ENCODE results near the gene TWF1.
"Not testable (repeated sequence)": the region's sequence is repeated elsewhere in the genome, so short reads cannot be mapped to it uniquely, and the experiment has no call there.

The TWF1 gene

DNA sequence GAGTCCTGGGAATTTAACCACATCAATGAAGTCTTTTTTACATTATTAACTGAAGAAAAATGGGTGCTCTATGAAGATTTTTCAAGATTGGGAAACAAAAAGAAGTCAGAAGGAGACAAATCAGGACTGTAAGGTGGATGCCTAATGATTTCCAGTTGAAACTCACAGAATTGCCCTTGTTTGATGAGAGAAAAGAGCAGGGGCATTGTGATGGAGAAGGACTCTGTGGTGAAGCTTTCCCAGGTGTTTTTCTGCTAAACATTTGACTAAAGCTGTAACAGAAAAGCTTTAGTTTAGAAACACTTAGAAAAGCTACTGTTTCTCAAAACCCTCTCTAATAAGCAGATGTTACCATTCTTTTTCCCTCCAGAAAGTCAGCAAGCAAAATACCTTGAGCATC is 41.6 kb downstream of the TWF1 start:
- Histone ChIP-seq H3K9me3 (ENCODE audit: control insufficient read depth in 1 of 2, low read length in 2 of 2) (no peaks in the 10 kb centered on the region), H3K4me3 (ENCODE audit: low read depth in 1 of 2, low read length in 2 of 2) (no peak overlapping the region), H3K27me3 (ENCODE audit: control insufficient read depth in 1 of 2, insufficient read depth in 2 of 2, low read length in 2 of 2) (no peaks in the 10 kb centered on the region), H3K27ac (ENCODE audit: low read depth, low read length) (no peak overlapping the region), H3K9ac (ENCODE audit: low read depth in 1 of 2, low read length in 2 of 2) (no peak overlapping the region), H3K4me1 (ENCODE audit: control insufficient read depth in 1 of 2, insufficient read depth in 2 of 2, low read length in 2 of 2) (peaks cover 24 to 25% of the 10 kb centered on the region in 2 donors), H3K36me3 (ENCODE audit: control insufficient read depth in 1 of 2, insufficient read depth in 2 of 2, low read length in 2 of 2) (peaks cover 5% of the 10 kb centered on the region in 2 donors)

DNA sequence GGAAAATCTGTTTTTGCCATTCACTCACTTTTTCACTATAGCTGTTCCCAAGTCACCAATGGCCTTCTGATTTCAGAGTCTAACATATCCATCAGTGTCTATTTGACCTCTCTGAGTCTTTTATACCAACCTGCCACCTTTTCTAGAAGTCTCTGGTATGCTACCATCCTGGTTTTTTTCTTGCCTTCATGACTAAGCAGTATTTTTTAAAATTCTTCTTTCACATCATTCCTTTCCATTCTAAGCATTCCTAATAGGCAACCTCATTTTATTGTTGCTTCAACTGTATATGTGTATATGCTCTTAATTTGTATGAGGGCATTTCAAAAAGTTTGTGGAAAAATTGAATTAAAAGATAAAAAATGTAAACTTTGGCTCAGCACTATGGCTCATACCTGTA is 42.3 kb downstream of the TWF1 start:
- H3K9me3 ChIP-seq (ENCODE audit: control insufficient read depth in 1 of 2, low read length in 2 of 2), result no peaks in the 10 kb centered on the region
- H3K4me1 ChIP-seq (ENCODE audit: control insufficient read depth in 1 of 2, insufficient read depth in 2 of 2, low read length in 2 of 2), result peaks cover 24 to 26% of the 10 kb centered on the region in 2 donors
- H3K36me3 ChIP-seq (ENCODE audit: control insufficient read depth in 1 of 2, insufficient read depth in 2 of 2, low read length in 2 of 2), result no peaks in the 10 kb centered on the region
- H3K27ac ChIP-seq (ENCODE audit: low read depth, low read length), result no peak overlapping the region
- H3K9ac ChIP-seq (ENCODE audit: low read depth in 1 of 2, low read length in 2 of 2), result no peak overlapping the region
- H3K27me3 ChIP-seq (ENCODE audit: control insufficient read depth in 1 of 2, insufficient read depth in 2 of 2, low read length in 2 of 2), result no peaks in the 10 kb centered on the region
- no peak overlapping the region for H3K4me3 ChIP-seq (ENCODE audit: low read depth in 1 of 2, low read length in 2 of 2)

DNA sequence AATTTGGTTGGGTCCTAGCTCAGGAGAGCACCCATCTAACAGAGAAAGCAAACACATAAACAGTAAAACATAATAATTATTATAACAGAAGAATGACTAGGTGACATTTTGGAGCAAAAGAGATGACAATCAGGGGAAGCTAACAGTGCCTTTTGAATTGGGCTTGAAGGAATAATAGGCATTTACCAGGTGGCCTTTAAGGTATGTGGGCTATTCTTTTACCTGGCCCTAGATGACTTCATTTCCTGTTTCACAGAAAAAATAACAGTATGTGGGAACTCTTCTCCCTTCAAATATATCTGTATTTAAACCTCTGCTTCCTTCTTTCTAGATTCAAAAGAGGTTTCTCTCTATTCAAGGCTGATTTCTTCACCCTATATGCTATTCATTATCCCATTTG is 43.5 kb downstream of the TWF1 start:
- Histone ChIP-seq H3K36me3 (ENCODE audit: control insufficient read depth in 1 of 2, insufficient read depth in 2 of 2, low read length in 2 of 2) (no peaks in the 10 kb centered on the region), H3K27ac (ENCODE audit: low read depth, low read length) (no peak overlapping the region), H3K9ac (ENCODE audit: low read depth in 1 of 2, low read length in 2 of 2) (no peak overlapping the region), H3K4me3 (ENCODE audit: low read depth in 1 of 2, low read length in 2 of 2) (no peak overlapping the region), H3K4me1 (ENCODE audit: control insufficient read depth in 1 of 2, insufficient read depth in 2 of 2, low read length in 2 of 2) (peaks cover 29 to 32% of the 10 kb centered on the region in 2 donors), H3K9me3 (ENCODE audit: control insufficient read depth in 1 of 2, low read length in 2 of 2) (no peaks in the 10 kb centered on the region), H3K27me3 (ENCODE audit: control insufficient read depth in 1 of 2, insufficient read depth in 2 of 2, low read length in 2 of 2) (no peaks in the 10 kb centered on the region)

DNA sequence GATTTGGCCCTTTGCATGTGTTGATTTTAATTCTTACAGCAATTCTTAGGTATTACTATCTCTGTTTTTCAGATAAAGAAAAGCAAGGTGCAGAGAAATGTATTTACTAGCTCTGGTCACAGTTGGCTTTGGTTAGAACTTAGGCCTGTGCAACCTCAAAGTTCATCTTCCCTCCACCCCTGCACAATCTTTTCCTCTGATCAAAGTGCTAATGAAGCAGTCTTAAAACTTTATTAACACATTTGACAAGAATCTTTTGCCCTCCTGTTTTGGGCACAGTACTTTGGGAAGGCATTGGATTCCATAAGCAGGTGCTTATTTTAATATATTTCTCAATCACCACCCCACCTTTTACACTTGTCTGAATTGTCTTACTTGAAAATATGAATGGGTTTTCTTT is 44.6 kb downstream of the TWF1 start:
- Histone ChIP-seq H3K4me3 (ENCODE audit: low read depth in 1 of 2, low read length in 2 of 2) (no peak overlapping the region), H3K27ac (ENCODE audit: low read depth, low read length) (no peak overlapping the region), H3K9ac (ENCODE audit: low read depth in 1 of 2, low read length in 2 of 2) (no peak overlapping the region), H3K36me3 (ENCODE audit: control insufficient read depth in 1 of 2, insufficient read depth in 2 of 2, low read length in 2 of 2) (no peaks in the 10 kb centered on the region), H3K4me1 (ENCODE audit: control insufficient read depth in 1 of 2, insufficient read depth in 2 of 2, low read length in 2 of 2) (peaks cover 31 to 36% of the 10 kb centered on the region in 2 donors), H3K9me3 (ENCODE audit: control insufficient read depth in 1 of 2, low read length in 2 of 2) (no peaks in the 10 kb centered on the region), H3K27me3 (ENCODE audit: control insufficient read depth in 1 of 2, insufficient read depth in 2 of 2, low read length in 2 of 2) (no peaks in the 10 kb centered on the region)

DNA sequence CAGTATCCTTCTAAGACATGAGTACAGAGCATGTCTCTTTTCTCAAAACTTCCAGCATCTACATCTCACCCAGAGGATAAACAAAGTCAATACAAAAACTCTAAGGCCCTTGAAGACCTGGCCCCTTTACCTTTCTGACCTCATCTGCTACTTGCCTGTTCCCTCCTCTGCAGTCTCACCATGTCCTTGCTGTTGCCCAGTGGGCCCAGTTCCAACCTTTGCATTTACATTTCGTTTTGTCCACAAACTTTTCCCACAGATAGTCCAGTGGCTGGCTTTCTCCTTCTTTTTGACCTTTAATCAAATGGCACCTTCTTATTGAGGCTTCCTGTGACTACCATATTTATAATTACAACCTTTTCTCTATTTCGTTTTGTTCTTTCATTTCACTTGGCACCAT is 45.7 kb downstream of the TWF1 start:
- Histone ChIP-seq H3K4me1 (ENCODE audit: control insufficient read depth in 1 of 2, insufficient read depth in 2 of 2, low read length in 2 of 2) (peaks cover 31 to 36% of the 10 kb centered on the region in 2 donors), H3K27ac (ENCODE audit: low read depth, low read length) (no peak overlapping the region), H3K36me3 (ENCODE audit: control insufficient read depth in 1 of 2, insufficient read depth in 2 of 2, low read length in 2 of 2) (no peaks in the 10 kb centered on the region), H3K9ac (ENCODE audit: low read depth in 1 of 2, low read length in 2 of 2) (peak overlapping the region in 1 of 2 donors; percentile 93), H3K4me3 (ENCODE audit: low read depth in 1 of 2, low read length in 2 of 2) (peak overlapping the region; percentile 88 to 91), H3K9me3 (ENCODE audit: control insufficient read depth in 1 of 2, low read length in 2 of 2) (no peaks in the 10 kb centered on the region), H3K27me3 (ENCODE audit: control insufficient read depth in 1 of 2, insufficient read depth in 2 of 2, low read length in 2 of 2) (no peaks in the 10 kb centered on the region)

DNA sequence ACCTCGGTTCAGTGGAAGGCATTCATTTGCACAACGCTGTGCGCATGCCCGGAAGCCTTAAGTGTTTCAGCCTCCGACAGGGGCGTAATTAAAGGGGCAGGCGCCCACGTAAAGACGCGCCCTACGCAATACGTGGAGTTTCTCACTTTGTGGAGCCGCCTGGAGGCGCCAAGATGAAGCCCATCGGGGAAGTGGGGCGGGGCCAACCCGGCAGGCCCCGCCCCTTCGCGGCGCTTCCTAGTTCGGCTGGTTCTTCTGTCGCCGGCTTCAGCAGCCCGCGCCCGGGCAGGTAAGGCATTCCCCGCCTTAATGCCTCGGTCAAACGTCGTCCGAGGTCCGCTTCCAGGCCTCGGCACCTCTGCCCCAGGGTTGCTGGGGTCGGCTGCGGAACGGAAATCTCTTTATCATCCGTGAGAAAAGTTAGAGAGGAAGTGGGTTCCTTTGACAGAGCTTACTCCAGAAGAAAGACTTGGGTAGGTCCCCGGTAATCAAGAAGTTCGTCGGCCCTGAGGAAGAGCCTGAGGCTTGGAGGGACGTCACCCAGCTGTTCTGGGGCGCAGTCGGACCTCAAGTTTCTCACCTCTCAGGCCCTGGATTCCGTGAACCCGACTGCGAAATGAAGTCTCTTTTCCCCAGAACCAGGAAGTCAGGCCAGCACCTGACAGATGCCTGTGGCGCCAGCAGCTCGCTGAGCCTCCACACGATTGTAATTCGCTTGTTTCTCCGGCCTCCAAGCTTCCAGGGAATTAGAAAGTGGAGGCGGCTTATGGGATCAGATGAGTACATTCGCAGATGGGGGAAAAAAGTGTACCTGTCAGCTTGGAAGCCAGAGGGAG is 47.2 kb downstream of the TWF1 start, which contains the start of the genes IRAK4 and PUS7L:
TSS of gene IRAK4 (plus strand) at position 224 of the 836 bp plus-strand sequence. CDS start 9,161 bp downstream, outside the sequence.
TSS of gene PUS7L (minus strand) at position 63 of the 836 bp plus-strand sequence. CDS start 3,545 bp downstream, outside the sequence.
- Histone ChIP-seq H3K9me3 (ENCODE audit: control insufficient read depth in 1 of 2, low read length in 2 of 2) (no peaks in the 10 kb centered on the region), H3K9ac (ENCODE audit: low read depth in 1 of 2, low read length in 2 of 2) (peak within 1 kb of the TSS; percentile 90 to 93), H3K27me3 (ENCODE audit: control insufficient read depth in 1 of 2, insufficient read depth in 2 of 2, low read length in 2 of 2) (no peaks in the 10 kb centered on the region), H3K4me3 (ENCODE audit: low read depth in 1 of 2, low read length in 2 of 2) (peak within 1 kb of the TSS; percentile 88 to 91), H3K4me1 (ENCODE audit: control insufficient read depth in 1 of 2, insufficient read depth in 2 of 2, low read length in 2 of 2) (peaks cover 31 to 36% of the 10 kb centered on the region in 2 donors), H3K36me3 (ENCODE audit: control insufficient read depth in 1 of 2, insufficient read depth in 2 of 2, low read length in 2 of 2) (peaks cover 0 to 5% of the 10 kb centered on the region in 2 donors), H3K27ac (ENCODE audit: low read depth, low read length) (peak within 1 kb of the TSS; percentile 94)

DNA sequence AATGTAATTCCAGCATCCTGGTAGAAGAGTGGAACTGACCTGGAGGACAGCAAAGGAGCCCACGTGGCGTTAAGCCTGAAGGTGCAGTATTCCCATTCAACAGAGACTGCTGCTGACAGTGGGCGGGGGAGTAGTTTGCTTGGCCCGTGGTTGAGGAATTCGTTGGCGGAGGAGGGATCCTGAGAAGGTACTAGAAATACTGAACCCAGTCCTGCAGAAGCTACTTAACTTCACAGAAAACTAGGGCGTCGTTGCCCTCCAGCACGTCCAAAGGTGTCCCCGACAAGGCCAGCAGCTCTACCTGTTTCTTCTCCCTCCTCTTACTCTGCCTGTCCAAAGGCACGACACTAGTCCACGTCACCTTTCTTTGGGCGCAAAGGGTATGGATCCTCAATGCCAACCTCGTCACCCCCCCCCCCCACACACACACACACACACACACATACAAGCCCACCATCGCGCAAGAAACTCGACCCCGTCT is 47.8 kb downstream of the TWF1 start:
- no peaks in the 10 kb centered on the region for H3K27me3 ChIP-seq (ENCODE audit: control insufficient read depth in 1 of 2, insufficient read depth in 2 of 2, low read length in 2 of 2)
- H3K36me3 ChIP-seq (ENCODE audit: control insufficient read depth in 1 of 2, insufficient read depth in 2 of 2, low read length in 2 of 2), result peaks cover 0 to 5% of the 10 kb centered on the region in 2 donors
- peak overlapping the region; percentile 54 for H3K27ac ChIP-seq (ENCODE audit: low read depth, low read length)
- peak overlapping the region; percentile 88 to 91 for H3K4me3 ChIP-seq (ENCODE audit: low read depth in 1 of 2, low read length in 2 of 2)
- H3K9me3 ChIP-seq (ENCODE audit: control insufficient read depth in 1 of 2, low read length in 2 of 2), result no peaks in the 10 kb centered on the region
- peak overlapping the region; percentile 51 to 77 for H3K9ac ChIP-seq (ENCODE audit: low read depth in 1 of 2, low read length in 2 of 2)
- H3K4me1 ChIP-seq (ENCODE audit: control insufficient read depth in 1 of 2, insufficient read depth in 2 of 2, low read length in 2 of 2), result peaks cover 31 to 41% of the 10 kb centered on the region in 2 donors

DNA sequence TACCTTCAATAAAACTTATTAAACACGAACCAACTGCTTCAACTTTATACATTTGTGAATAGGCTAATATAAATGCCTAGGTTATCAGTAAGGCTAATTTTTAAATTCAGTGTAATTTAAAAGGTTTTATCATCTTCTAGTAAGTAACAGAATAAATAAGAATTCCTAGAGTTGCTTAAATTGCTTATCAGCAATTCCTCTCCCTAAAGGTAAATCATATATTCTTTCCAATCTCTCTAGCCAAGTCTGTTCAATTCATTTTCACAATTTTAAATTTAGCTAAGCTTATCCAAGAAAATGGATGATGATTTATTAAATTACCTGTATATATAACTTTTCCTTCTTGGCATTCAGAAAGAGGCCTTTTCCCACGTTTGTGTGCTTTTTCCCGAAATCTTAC is 52.1 kb downstream of the TWF1 start:
- H3K27me3 ChIP-seq (ENCODE audit: control insufficient read depth in 1 of 2, insufficient read depth in 2 of 2, low read length in 2 of 2), result no peaks in the 10 kb centered on the region
- H3K4me1 ChIP-seq (ENCODE audit: control insufficient read depth in 1 of 2, insufficient read depth in 2 of 2, low read length in 2 of 2), result peaks cover 7 to 15% of the 10 kb centered on the region in 2 donors
- H3K9me3 ChIP-seq (ENCODE audit: control insufficient read depth in 1 of 2, low read length in 2 of 2), result peaks cover 0 to 5% of the 10 kb centered on the region in 2 donors
- H3K27ac ChIP-seq (ENCODE audit: low read depth, low read length), result no peak overlapping the region
- peaks cover 5 to 6% of the 10 kb centered on the region in 2 donors for H3K36me3 ChIP-seq (ENCODE audit: control insufficient read depth in 1 of 2, insufficient read depth in 2 of 2, low read length in 2 of 2)
- H3K4me3 ChIP-seq (ENCODE audit: low read depth in 1 of 2, low read length in 2 of 2), result no peak overlapping the region
- H3K9ac ChIP-seq (ENCODE audit: low read depth in 1 of 2, low read length in 2 of 2), result no peak overlapping the region

DNA sequence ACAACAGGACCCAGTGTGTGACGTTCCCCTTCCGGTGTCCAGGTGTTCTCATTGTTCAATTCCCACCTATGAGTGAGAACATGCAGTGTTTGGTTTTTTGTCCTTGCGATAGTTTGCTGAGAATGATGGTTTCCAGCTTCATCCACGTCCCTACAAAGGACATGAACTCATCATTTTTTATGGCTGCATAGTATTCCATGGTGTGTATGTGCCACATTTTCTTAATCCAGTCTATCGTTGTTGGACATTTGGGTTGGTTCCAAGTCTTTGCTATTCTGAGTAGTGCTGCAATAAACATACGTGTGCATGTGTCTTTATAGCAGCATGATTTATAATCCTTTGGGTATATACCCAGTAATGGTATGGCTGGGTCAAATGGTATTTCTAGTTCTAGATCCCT is 54.8 kb downstream of the TWF1 start:
- not testable (repeated sequence) for H3K4me1 ChIP-seq (ENCODE audit: control insufficient read depth in 1 of 2, insufficient read depth in 2 of 2, low read length in 2 of 2); H3K9me3 ChIP-seq (ENCODE audit: control insufficient read depth in 1 of 2, low read length in 2 of 2); H3K36me3 ChIP-seq (ENCODE audit: control insufficient read depth in 1 of 2, insufficient read depth in 2 of 2, low read length in 2 of 2); H3K9ac ChIP-seq (ENCODE audit: low read depth in 1 of 2, low read length in 2 of 2); H3K27ac ChIP-seq (ENCODE audit: low read depth, low read length); H3K27me3 ChIP-seq (ENCODE audit: control insufficient read depth in 1 of 2, insufficient read depth in 2 of 2, low read length in 2 of 2); H3K4me3 ChIP-seq (ENCODE audit: low read depth in 1 of 2, low read length in 2 of 2)

DNA sequence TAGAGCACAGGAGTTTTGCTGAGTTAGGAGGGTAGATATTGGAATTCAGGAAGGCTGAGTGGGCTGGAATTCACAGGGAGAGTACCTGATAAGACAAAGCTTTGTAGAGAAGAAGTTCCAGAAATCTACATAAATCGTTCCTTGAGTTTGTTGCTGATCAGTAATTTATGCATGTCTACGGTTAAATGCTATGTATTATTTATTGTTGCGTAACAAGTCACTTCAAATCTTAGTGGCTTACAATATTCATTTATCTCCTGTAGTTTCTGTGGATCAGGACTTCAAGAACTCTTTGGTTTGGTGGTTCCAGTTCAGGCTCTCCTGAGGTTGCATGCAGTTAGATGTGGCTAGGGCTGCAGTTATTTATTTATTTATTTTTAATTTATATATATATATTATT is 55.3 kb downstream of the TWF1 start:
- Histone ChIP-seq H3K36me3 (ENCODE audit: control insufficient read depth in 1 of 2, insufficient read depth in 2 of 2, low read length in 2 of 2) (peaks cover 5 to 6% of the 10 kb centered on the region in 2 donors), H3K27me3 (ENCODE audit: control insufficient read depth in 1 of 2, insufficient read depth in 2 of 2, low read length in 2 of 2) (no peaks in the 10 kb centered on the region), H3K9me3 (ENCODE audit: control insufficient read depth in 1 of 2, low read length in 2 of 2) (peaks cover 0 to 5% of the 10 kb centered on the region in 2 donors)

More for the DNA sequence above, 55.3 kb downstream of the TWF1 start:
- Histone ChIP-seq H3K4me3 (ENCODE audit: low read depth in 1 of 2, low read length in 2 of 2) (no peak overlapping the region), H3K27ac (ENCODE audit: low read depth, low read length) (no peak overlapping the region), H3K4me1 (ENCODE audit: control insufficient read depth in 1 of 2, insufficient read depth in 2 of 2, low read length in 2 of 2) (peaks cover 0 to 5% of the 10 kb centered on the region in 2 donors), H3K9ac (ENCODE audit: low read depth in 1 of 2, low read length in 2 of 2) (no peak overlapping the region)

All from duodenal mucosa (tissue), 2 donors.